T-helper 9 cell (primary cell): Measurements from ENCODE around the gene ENTPD3.

Source experiments
- DNase-seq: peaks from one replicate; pipeline ENCODE4 v3.0.0-alpha.2; 2020
- total RNA-seq, 2 donors: gene quantifications; one replicate each; lab custom pipeline; 2026; lab: John Stamatoyannopoulos, UW

Gene ENTPD3
- total RNA-seq: 0 reads per million in 2 donors

GRCh38 chr3:40387001-40387894 is at the start of gene ENTPD3:
TSS of gene ENTPD3 (plus strand) at chr3:40387184. CDS start at chr3:40388058, 874 bp downstream.
- DNase-seq: peak; percentile 10

- no peak for DNase-seq
Observed at GRCh38 chr3:40339871-40340270, 47.1 kb upstream of the ENTPD3 start.

- no peak for DNase-seq
Observed at GRCh38 chr3:40340541-40341170, 46.3 kb upstream of the ENTPD3 start.

- DNase-seq: no peak
Observed at GRCh38 chr3:40341671-40342070, 45.3 kb upstream of the ENTPD3 start.

- no peak for DNase-seq
Observed at GRCh38 chr3:40350529-40350928, 36.5 kb upstream of the ENTPD3 start.

- no peak for DNase-seq
Observed at GRCh38 chr3:40355410-40355809, 31.6 kb upstream of the ENTPD3 start.

GRCh38 chr3:40358454-40358853 is 28.5 kb upstream of the ENTPD3 start:
- DNase-seq: no peak

- no peak for DNase-seq
Observed at GRCh38 chr3:40363674-40364073, 23.3 kb upstream of the ENTPD3 start.

GRCh38 chr3:40366203-40367162 is 20.5 kb upstream of the ENTPD3 start:
- no peak for DNase-seq

GRCh38 chr3:40369716-40370115 is 17.3 kb upstream of the ENTPD3 start:
- no peak for DNase-seq

- DNase-seq: no peak
Observed at GRCh38 chr3:40377822-40378221, 9.2 kb upstream of the ENTPD3 start.

GRCh38 chr3:40379674-40380306 is 7.2 kb upstream of the ENTPD3 start:
- no peak for DNase-seq

GRCh38 chr3:40381904-40382616 is 4.9 kb upstream of the ENTPD3 start:
- DNase-seq: no peak

- DNase-seq: no peak
Observed at GRCh38 chr3:40382617-40382979, 4.4 kb upstream of the ENTPD3 start.

GRCh38 chr3:40386213-40386612 is 771 bp upstream of the ENTPD3 start:
- DNase-seq: no peak

GRCh38 chr3:40387895-40388254 is 891 bp downstream of the ENTPD3 start:
- DNase-seq: no peak

GRCh38 chr3:40396406-40396805 is 9.4 kb downstream of the ENTPD3 start:
- DNase-seq: no peak

- DNase-seq: no peak
Observed at GRCh38 chr3:40397129-40397528, 10.1 kb downstream of the ENTPD3 start.

GRCh38 chr3:40397912-40398311 is 10.9 kb downstream of the ENTPD3 start:
- DNase-seq: no peak

GRCh38 chr3:40398346-40398745 is 11.4 kb downstream of the ENTPD3 start:
- DNase-seq: no peak

- DNase-seq: no peak
Observed at GRCh38 chr3:40404591-40405198, 17.7 kb downstream of the ENTPD3 start.
